DOHH2 (cell line): ENCODE measurements around the gene ISM2.

Experiments
- H3F3A ChIP-seq: fragments of 200-600 bp; sonication (generic), shearing (Covaris generic); 2 replicates; pipeline ENCODE4 v1.6.0; 2016; ENCODE audit warnings: antibody characterized with exemption, mild to moderate bottlenecking; ENCODE audit not compliant: control insufficient read depth, insufficient read depth
- H3K27ac ChIP-seq: fragments of 200-600 bp; sonication (generic); 2 replicates; pipeline ENCODE4 v1.5.1; 2014; ENCODE audit warnings: low read depth, mild to moderate bottlenecking, low read length, moderate library complexity
- H3K27me3 ChIP-seq: fragments of 200-600 bp; sonication (generic); 2 replicates; pipeline ENCODE4 v1.6.1; 2014; ENCODE audit warnings: mild to moderate bottlenecking, low read length, mixed read lengths; ENCODE audit not compliant: control insufficient read depth
- H3K36me3 ChIP-seq: fragments of 200-600 bp; sonication (generic); 2 replicates; pipeline ENCODE4 v1.6.1; 2014; ENCODE audit warnings: mild to moderate bottlenecking, low read length, moderate library complexity, mixed read lengths; ENCODE audit not compliant: control insufficient read depth
- H3K4me1 ChIP-seq: fragments of 200-600 bp; sonication (generic); 2 replicates; pipeline ENCODE4 v1.6.1; 2014; ENCODE audit warnings: mild to moderate bottlenecking, low read length, mixed read lengths; ENCODE audit not compliant: control insufficient read depth
- H3K4me2 ChIP-seq: fragments of 200-600 bp; sonication (generic); 2 replicates; pipeline ENCODE4 v1.6.0; 2014; ENCODE audit warnings: mild to moderate bottlenecking, low read length, moderate library complexity
- H3K4me3 ChIP-seq: fragments of 200-600 bp; sonication (generic); 2 replicates; pipeline ENCODE4 v1.5.1; 2014; ENCODE audit warnings: mild to moderate bottlenecking, low read length, mixed read lengths
- H3K79me2 ChIP-seq: fragments of 200-600 bp; sonication (generic); 2 replicates; pipeline ENCODE4 v1.6.1; 2014; ENCODE audit warnings: mild to moderate bottlenecking, low read length, mixed read lengths; ENCODE audit not compliant: control insufficient read depth
- H3K9me2 ChIP-seq: fragments of 200-600 bp; sonication (generic); replicated peaks from 2 replicates; pipeline ENCODE4 v1.6.1; 2014; ENCODE audit warnings: mild to moderate bottlenecking, low read length, mixed read lengths; ENCODE audit not compliant: control insufficient read depth
- H3K9me3 ChIP-seq: fragments of 200-600 bp; sonication (generic); 2 replicates; pipeline ENCODE4 v1.6.1; 2014; ENCODE audit warnings: antibody characterized with exemption, low read length, mixed read lengths; ENCODE audit not compliant: control insufficient read depth, insufficient read depth
- H4K20me1 ChIP-seq: fragments of 200-600 bp; sonication (generic); 2 replicates; pipeline ENCODE4 v1.6.0; 2014; ENCODE audit warnings: low read depth, mild to moderate bottlenecking, antibody characterized with exemption, low read length, moderate library complexity; ENCODE audit not compliant: control insufficient read depth, insufficient read depth
- CTCF ChIP-seq: fragments of 200-600 bp; sonication (generic); IDR thresholded peaks from one replicate; pipeline ENCODE4 v1.5.1; 2014; ENCODE audit warnings: antibody characterized with exemption, mild to moderate bottlenecking, low read depth, low read length; ENCODE audit not compliant: poor library complexity, severe bottlenecking
- EZH2phosphoT487 ChIP-seq: fragments of 200-600 bp; sonication (generic); IDR thresholded peaks from 2 replicates; pipeline ENCODE4 v1.6.1; 2017; ENCODE audit warnings: borderline replicate concordance, mild to moderate bottlenecking, antibody characterized with exemption, low read length, moderate library complexity, mixed read lengths

Gene ISM2

DNA sequence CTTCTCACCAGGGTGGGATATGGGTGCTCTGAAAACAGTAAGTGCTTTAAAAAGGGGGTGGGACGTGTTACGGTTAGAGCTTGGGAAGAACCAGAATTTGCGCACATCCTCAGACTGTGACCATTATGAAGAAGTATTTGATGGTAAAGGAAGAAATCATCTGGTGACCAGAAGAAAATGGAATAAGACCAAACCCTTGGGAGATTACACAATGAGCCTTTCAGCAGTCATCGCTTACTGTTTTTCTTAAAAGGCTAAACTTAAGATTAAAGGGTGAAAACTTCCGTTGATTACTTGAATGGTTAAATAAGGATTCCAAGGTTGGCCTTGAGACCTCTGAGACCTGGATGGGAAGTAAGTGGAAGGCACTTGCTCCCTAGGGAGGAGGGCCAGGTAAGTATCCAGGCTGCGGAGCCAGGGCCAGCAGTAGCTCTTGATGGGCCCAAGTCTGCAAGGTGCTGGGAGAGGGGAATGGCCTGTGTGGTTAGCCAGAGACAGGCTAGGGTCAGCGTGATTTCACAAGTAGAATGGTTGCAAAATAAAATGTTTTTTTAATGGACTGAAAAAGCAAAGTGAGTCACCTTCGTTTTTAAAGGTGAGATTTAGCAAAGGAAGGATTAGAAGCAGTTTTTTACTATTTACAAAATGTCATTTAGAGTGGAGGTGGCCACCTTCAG, 13.0 kb upstream of the ISM2 start:
- Histone ChIP-seq H3K79me2 (no peaks in the 10 kb centered on the region), H3K36me3 (peaks cover 49% of the 10 kb centered on the region), H3K4me2 (no peak overlapping the region), H3K4me3 (no peak overlapping the region), H3F3A (no peaks in the 10 kb centered on the region; the same call in 1 of the 2 replicates), H3K9me3 (no peaks in the 10 kb centered on the region), H3K4me1 (no peaks in the 10 kb centered on the region), H3K27ac (no peak overlapping the region), H3K9me2 (no peaks in the 10 kb centered on the region), H4K20me1 (no peaks in the 10 kb centered on the region), H3K27me3 (no peaks in the 10 kb centered on the region)
- TF ChIP-seq CTCF (no peak), EZH2phosphoT487 (no peak)

GRCh38 chr14:77509366-77509765, 10.8 kb upstream of the ISM2 start:
- Histone ChIP-seq H3F3A (peaks cover 2% of the 10 kb centered on the region), H3K79me2 (no peaks in the 10 kb centered on the region), H3K4me3 (no peak overlapping the region), H3K27me3 (no peaks in the 10 kb centered on the region), H3K4me1 (no peaks in the 10 kb centered on the region), H3K9me3 (no peaks in the 10 kb centered on the region), H3K4me2 (no peak overlapping the region), H3K36me3 (peaks cover 37% of the 10 kb centered on the region), H3K27ac (no peak overlapping the region), H3K9me2 (no peaks in the 10 kb centered on the region), H4K20me1 (no peaks in the 10 kb centered on the region)
- TF ChIP-seq EZH2phosphoT487 (no peak), CTCF (no peak)

DNA sequence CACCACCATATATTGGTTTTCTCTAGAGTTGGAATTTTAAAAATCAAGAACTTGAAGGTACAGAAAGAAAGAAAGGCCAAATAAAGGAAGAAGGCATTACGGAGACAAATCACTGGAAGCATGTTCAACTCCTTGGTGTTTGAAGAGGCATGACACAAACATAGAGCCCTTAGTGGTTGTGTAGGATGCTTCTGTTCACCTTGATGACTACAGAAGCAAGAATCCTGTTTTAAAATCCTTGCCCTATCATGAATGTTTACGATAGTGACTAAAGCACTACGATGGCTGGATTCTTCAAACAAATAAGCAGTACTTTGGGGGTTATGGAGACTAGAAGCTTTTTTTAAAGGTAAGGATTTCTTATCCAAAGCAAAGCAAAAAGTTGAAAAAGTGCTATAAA, 10.3 kb upstream of the ISM2 start:
- Histone ChIP-seq H3K4me1 (no peaks in the 10 kb centered on the region), H3K79me2 (no peaks in the 10 kb centered on the region), H4K20me1 (no peaks in the 10 kb centered on the region), H3K27me3 (no peaks in the 10 kb centered on the region), H3K4me3 (no peak overlapping the region), H3K9me2 (no peaks in the 10 kb centered on the region), H3K36me3 (peaks cover 37% of the 10 kb centered on the region), H3K4me2 (no peak overlapping the region), H3F3A (peaks cover 2% of the 10 kb centered on the region), H3K9me3 (no peaks in the 10 kb centered on the region), H3K27ac (no peak overlapping the region)
- TF ChIP-seq EZH2phosphoT487 (no peak), CTCF (no peak)

GRCh38 chr14:77508249-77508648, 9.6 kb upstream of the ISM2 start:
- Histone ChIP-seq H3K4me1 (no peaks in the 10 kb centered on the region), H3K79me2 (no peaks in the 10 kb centered on the region), H3K9me3 (no peaks in the 10 kb centered on the region), H3F3A (peaks cover 2% of the 10 kb centered on the region), H3K36me3 (peaks cover 37% of the 10 kb centered on the region), H3K4me3 (no peak overlapping the region), H3K4me2 (no peak overlapping the region), H3K27ac (no peak overlapping the region), H3K9me2 (no peaks in the 10 kb centered on the region), H3K27me3 (no peaks in the 10 kb centered on the region), H4K20me1 (no peaks in the 10 kb centered on the region)
- no peak for TF ChIP-seq CTCF
- no peak for TF ChIP-seq EZH2phosphoT487
